Epithelial cell of proximal tubule (primary cell): ENCODE data around the gene PCNT. TPM values are rescaled to one million over a fixed set of nuclear protein-coding genes. Genes with fewer than 3 reads are reported as not detected.

Experiments
- DNase-seq: peaks from one replicate; pipeline ENCODE4 v3.0.0-alpha.2; 2011; ENCODE audit warnings: low read depth
- H3K4me3 ChIP-seq: 2 replicates; pipeline ENCODE4 v1.5.1; 2011; ENCODE audit warnings: low read depth, mild to moderate bottlenecking, low read length
- total RNA-seq: library from RNA; depleted of rRNA; stranded (reverse); fragments of >200 nt; gene quantifications from 2 replicates; pipeline ENCODE4 v1.2.3, GENCODE V29; 2015
- TF ChIP-seq, protein P1 (sequence below): conservative IDR thresholded peaks from 2 replicates; pipeline ENCODE4 v1.5.1; 2012; ENCODE audit warnings: low read depth, mild to moderate bottlenecking, low read length

Gene PCNT
- total RNA-seq, 1 donor from 2014 or later, result 18.7 TPM

DNA sequence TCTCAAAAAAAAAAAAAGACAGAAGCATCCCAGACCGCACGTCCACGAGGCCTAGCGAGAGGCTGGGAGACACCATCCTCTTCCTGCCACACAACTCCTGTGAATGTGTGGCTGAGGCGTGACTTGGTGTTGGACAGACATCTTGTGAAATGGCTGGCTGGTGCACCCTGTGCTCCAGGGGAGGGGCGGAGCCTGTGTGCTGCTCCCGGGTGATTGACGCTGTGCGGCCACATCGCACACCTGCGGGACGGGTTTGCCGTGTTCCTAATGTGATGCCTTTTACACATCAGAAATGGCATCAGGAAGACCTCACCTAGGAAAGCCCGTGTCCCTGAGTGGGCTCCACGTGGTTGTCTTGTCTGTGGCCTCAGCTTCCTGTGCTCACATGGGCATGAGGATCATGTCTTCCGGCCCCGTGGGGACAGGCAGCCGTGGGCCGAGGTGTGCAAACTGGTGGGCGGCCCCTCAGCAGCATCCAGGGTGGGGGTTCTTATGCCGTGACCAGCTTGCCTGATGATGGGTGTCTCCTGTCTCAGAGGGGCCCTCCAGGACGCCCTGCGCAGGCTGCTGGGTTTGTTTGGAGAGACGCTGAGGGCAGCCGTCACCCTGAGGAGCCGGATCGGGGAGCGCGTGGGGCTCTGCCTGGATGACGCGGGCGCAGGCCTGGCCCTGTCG, 64.4 kb downstream of the PCNT start:
- TF ChIP-seq, protein P1, sequence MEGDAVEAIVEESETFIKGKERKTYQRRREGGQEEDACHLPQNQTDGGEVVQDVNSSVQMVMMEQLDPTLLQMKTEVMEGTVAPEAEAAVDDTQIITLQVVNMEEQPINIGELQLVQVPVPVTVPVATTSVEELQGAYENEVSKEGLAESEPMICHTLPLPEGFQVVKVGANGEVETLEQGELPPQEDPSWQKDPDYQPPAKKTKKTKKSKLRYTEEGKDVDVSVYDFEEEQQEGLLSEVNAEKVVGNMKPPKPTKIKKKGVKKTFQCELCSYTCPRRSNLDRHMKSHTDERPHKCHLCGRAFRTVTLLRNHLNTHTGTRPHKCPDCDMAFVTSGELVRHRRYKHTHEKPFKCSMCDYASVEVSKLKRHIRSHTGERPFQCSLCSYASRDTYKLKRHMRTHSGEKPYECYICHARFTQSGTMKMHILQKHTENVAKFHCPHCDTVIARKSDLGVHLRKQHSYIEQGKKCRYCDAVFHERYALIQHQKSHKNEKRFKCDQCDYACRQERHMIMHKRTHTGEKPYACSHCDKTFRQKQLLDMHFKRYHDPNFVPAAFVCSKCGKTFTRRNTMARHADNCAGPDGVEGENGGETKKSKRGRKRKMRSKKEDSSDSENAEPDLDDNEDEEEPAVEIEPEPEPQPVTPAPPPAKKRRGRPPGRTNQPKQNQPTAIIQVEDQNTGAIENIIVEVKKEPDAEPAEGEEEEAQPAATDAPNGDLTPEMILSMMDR, result no peak
- H3K4me3 ChIP-seq, result no peak overlapping the region
- DNase-seq, result no peak

DNA sequence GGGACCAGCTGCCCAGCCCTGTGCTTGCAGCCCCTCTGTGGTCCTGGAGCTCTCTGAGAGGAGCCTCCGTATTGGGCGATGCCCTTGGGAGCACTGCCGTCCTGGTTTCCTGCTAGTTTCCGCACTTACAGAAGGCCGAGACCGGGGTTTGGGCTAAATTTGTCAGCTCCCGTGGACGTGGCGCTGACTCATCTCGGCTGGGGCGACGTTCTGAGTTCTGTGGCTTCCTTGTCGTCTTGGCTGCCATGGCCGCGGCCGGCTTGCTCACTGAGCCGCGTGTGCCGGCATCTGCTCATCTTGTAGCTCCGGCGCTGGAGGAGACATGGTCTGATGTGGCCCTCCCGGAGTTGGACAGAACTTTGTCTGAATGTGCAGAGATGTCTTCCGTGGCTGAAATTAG, 64.9 kb downstream of the PCNT start:
- TF ChIP-seq, protein P1, result no peak

DNA sequence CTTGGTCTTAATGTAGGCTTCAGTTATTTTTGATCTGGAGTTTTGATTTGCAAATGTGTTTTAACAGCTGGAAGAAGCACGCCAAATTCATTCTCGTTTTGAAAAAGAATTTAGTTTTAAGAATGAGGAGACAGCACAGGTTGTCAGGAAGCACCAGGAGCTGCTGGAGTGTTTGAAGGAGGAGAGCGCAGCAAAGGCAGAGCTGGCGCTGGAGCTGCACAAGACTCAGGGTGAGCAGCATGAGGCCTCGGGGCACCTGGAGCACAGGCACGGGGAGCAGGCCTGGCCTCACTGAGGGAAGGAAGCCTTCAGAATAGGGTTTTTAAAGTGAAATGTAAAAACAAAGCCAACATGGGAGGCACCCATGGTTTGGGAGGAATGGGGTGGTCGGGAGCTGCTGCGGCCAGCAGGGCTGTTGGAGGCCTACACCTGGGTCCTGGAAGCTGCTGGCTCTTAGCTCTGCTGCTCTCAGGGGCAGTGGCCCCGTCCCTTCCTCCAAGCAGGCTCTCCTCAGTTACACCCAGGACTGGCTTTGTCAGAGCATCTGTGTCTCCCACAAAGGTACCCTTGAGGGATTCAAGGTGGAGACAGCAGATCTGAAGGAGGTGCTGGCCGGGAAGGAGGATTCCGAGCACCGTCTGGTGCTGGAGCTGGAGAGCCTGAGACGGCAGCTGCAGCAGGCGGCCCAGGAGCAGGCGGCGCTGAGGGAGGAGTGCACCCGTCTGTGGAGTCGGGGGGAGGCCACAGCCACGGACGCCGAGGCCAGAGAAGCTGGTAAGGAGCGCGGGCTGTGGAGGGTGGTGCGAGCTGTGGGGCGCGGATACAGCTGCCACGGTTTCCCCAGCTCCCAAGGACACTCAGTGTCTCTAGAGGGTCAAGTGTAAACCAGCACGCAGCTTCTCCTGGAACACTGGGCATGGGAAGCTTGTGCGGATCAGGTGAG, 66.9 kb downstream of the PCNT start:
- no peak for DNase-seq
- TF ChIP-seq, protein P1, result no peak
- H3K4me3 ChIP-seq, result no peak overlapping the region

More for the DNA sequence above, 64.9 kb downstream of the PCNT start:
- no peak for DNase-seq
- H3K4me3 ChIP-seq, result no peak overlapping the region

DNA sequence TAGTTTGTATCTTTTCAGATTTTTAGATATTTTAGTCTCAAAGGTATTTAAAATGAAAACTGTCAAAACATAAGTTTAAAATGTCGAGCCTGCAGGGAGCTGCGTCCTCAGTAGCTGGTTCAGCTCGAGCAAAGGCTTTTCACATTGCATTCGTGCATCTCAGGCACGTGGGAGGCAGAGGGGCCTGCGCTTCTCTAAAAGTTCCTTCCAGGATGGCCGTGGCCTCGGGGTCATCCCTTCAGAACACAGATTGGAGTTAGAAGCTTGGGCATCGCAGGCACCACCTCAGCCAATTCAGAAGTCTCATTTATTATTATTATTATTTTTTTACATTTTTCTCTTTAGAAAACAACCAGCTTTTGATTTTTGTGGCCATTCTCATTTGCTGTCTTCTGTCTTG, 67.8 kb downstream of the PCNT start:
- no peak overlapping the region for H3K4me3 ChIP-seq
- TF ChIP-seq, protein P1, result no peak
- no peak for DNase-seq

DNA sequence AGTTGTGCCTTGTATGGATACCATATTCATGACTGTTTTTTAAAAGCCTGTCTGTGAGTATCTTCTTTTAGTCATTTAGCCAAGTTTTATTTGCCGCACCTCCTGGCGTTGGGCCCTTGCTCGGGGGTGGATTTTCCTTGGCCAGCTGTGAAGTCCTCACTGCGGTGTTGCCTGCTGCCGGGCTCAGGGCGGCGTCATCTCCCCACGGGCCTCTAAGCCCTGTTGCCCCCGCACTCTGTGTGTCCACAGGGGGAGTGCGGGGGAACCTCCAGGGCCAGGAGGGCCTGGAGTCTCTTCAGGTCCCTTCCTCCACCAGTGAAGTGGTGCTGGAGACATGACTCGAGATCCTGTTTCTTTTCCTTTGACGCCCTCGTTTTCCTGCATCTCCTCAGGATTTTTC, 69.0 kb downstream of the PCNT start:
- no peak for DNase-seq
- TF ChIP-seq, protein P1, result no peak
- no peak overlapping the region for H3K4me3 ChIP-seq

DNA sequence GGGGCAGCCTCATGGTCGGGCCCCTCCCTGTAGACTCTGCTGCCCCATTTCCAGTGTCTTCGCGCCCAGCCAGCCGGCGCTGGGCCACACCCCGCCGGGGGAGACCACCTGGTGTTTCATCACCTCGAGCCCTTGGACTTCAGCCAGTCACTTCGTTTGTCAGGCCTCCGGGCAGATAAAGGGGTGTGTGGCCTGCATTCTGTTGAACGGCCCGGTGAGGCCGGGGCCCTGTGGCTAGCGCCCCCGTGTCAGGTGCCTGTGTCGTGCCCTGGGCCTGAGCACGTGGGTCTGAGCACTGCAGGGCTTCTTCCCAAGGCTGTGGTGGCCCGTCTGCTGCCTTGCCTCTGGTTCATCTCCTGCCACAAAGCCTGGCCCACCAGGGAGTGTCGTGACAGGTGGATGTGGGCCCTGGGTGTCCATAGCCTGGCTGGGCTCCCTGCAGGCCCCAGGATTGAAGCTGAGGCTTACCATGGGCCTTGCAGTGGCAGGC, 69.5 kb downstream of the PCNT start:
- no peak overlapping the region for H3K4me3 ChIP-seq
- DNase-seq, result no peak
- TF ChIP-seq, protein P1, result no peak
